GM19035 (cell line): ENCODE measurements around the gene DDX54.
"Not testable (repeated sequence)": the region's sequence is repeated elsewhere in the genome, so short reads cannot be mapped to it uniquely, and the experiment has no call there.

Experiments used
- ATAC-seq: cut with Tn5 transposase; IDR thresholded peaks from one replicate; pipeline ENCODE4 v1.9.1; 2021; ENCODE audit not compliant: unreplicated experiment

DDX54 gene

DNA sequence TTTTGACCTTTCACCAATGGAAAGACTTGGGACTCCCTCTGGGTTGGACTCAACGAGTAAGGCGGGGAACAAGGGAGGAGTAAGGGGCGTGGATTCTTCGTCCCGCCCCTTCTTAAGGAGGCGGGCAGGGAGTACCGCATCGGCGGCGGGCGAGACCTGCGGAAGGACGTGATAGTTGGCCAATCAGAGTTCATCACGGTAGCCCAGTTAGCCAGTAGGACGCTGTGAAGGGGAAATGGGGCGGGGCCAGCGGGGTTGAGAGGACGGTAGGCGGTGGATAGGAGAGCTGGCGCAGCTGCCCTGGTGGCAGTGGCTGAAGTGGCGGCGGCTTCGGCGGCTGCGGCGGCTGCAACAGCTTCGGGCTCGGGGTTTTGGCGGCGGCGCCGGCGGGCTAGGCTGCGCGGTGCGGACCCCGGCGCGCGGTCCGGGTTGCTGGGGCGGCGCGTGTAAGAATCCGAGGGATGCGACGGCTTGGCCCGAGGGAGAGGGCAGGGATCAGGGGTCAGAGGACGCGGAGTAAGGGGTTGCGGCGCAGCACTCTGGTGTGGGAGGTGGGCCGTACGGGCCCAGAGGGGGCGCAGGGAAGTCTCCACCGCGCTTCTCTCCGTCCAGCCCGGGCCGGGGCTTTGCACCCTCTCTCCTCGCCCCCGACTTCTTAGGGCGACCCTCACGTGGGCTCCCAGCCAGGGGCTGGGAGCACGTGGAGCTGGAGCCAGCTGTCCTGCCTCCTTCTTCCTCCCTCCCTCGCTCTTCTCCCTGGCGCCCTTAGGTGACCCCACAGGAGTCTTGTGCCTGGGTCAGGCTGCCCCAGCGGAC, 36.1 kb upstream of the DDX54 start, which contains the start of gene TPCN1:
Gene TPCN1 (plus strand): TSS at position 284 of the 816 bp plus-strand sequence. CDS start 5,389 bp downstream, outside the sequence.
- ATAC-seq = peak; percentile 83

DNA sequence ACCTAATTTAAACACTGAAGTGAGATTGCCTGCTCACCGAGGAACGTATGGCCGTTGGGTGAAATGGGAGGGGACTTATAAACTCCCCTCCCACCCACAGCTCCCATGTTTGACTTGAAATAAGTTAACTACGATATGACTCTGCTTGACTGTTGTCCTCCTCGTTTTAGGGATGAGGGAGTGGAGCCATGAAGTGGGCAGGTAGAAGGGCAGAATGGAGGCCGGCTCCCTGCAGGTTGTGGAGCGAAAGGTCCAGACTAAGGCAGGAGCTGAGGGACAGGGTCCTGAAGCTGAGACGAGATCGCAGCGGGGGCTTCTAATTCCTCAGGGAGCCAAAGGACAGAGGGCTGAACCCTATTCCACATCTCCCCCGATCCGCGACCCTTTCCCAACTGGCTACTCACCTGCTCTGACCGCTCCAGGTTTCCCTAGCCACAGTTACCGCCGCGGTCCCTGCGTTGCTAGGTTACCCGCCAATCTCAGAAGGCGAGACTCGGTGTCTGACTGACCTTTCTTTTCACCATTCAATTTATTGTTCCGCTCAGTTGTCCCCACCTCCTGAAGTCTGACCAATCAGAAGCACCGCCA, 35.4 kb upstream of the DDX54 start:
- ATAC-seq = no peak

DNA sequence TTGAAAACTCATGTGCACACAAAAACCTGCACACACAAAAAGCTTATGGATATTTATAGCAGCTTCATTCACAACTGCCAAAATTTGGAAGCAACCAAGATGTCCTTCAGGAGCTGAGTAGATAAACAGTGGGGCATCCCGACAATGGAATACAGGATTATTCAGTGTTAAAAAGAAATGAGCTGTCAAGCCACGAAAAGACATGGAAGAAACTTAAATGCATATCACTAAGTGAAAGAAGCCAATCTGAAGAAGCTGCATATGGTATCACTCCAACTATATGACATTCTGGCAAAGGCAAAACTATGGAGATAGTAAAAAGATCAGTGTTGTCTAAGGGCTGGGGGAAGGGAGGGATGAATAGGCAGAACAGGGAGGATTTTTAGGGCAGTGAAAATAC, 30.7 kb upstream of the DDX54 start:
- ATAC-seq = no peak

DNA sequence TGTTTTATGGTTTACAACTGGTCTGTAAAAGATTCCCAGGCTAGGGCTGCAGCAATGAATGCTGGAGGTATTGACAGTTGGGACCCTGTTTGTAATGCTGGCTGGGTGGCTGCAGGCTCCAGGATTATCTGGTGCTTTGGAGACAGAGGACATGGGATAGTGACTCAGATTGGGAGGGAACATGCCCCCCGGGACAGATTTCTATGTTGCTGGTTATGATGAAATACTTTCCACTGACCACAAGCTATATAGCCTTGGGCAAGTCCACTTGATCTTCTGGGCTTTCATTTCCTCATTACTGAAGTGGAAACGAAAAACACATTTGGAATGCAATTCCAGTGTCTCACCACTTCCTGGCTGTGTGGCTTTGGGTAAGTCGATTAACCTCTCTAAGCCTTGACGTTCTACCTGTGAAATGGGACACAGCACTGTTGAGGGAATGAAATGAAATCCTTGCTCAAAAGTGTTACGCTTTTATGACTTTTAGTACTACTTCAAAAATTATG, 29.7 kb upstream of the DDX54 start:
- ATAC-seq = peak; percentile 56

DNA sequence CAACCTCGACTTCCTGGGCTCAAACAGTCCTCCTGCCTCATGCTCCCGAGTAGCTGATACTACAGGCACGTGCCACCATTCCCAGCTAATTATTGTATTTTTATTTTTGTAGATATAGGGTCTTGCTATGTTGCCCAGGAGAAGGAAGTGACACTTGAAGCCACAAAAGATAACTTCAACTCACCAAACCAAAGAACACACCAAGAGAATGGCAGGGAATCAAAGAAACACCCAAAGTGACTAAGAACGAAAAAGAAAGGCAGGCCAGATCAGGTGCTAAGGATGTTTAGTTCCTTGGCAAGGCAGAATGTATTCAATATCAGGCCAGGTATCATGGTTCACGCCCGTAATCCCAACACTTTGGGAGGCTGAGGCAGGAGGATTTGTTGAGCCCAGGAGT, 25.9 kb upstream of the DDX54 start:
- no peak for ATAC-seq

DNA sequence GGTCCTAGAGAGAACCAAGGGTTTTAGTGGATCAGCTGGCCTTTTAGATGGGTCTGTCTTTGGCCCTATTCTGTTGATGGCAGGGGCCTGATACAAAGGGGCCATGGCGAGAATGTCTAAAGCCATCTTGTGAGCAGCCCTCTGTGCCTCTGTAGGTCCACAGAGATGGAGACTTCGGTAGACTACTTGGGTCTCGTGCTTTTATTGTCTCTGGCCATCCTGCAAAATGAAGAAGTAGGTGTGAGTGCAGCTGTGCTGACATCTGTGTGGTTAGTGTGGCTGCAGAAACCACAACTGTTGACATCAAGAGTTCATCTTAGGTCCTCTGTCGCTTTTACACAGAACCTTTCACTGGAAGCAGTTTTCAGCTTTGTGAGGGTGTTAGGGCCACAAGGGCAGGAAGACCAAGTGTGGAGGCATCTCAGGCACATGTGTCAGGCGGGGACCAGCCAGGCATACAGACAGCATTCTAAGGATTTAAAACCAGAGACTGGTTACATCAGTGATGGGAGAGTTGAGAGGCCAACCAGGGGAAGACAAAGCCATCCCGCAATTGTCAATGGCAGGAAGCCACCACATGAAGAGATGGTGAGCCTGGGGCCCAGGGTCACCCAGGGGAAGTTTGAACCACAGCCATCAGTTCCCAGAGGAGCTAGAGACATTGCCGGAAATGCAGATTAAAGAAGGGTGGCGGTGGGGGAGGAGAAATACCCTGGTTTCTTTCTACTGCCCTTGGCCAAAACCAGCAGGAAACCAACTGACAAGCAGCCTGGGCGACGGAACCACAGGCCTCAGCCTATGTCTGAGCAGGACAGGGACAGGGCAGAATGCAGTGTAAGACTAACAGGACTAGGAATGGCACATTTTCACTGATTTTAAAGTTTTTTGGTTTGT, 23.0 kb upstream of the DDX54 start:
- peak; percentile 85 for ATAC-seq

DNA sequence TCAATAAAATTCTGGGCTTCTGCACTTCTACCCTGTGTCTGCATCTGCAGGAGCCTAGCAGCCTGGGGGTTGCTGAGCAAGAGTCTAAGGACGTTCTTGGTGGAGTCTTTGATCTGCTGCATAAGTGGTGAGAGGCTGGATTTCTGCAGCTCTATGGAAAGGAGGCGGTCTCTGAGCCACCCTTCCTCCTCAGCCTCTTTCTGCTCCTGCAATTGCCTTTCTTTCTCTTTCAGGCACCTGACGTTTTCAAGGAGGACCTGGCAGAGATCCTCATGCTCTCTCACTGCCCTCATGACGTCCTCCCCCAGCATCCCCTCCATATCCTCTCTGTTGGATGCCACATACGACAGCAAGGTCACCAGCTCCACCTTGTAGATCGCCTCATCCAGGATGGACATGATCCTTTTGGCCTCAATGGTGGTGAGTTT, 22.3 kb upstream of the DDX54 start:
- peak; percentile 8 for ATAC-seq

DNA sequence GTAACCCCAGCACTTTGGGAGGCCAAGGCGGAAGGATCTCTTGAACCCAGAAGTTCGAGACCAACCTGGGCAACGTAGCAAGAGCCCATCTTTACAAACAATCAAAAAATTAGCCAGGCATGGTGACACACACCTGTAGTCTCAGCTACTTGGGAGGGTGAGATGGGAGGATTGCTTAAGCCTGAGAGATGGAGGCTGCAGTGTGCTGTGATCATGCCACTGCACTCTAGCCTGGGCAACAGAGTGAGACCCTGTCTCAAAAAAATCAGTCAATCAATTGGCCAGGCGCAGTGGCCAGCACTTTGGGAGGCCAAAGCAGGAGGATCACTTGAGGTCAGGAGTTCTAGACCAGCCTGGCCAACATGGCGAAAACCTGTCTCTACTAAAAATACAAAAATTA, 21.5 kb upstream of the DDX54 start:
- not testable (repeated sequence) for ATAC-seq

DNA sequence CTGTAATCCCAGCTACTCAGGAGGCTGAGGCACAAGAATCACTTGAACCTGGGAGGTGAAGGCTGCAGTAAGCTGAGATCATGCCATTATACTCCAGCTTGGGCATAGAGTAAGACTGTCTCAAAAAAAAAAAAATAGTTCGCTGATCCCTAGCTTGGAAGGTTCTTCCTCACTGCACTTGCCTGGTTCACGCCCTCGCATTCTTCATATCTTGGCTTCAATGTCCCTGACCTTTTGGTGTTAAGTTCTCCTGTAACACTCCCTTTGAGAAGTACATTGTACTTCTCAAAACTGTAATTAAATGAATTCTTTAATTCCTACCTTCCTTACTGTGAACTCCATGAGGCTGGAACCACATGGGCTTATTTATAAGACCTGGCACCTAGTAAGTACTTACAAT, 19.5 kb upstream of the DDX54 start:
- no peak for ATAC-seq

DNA sequence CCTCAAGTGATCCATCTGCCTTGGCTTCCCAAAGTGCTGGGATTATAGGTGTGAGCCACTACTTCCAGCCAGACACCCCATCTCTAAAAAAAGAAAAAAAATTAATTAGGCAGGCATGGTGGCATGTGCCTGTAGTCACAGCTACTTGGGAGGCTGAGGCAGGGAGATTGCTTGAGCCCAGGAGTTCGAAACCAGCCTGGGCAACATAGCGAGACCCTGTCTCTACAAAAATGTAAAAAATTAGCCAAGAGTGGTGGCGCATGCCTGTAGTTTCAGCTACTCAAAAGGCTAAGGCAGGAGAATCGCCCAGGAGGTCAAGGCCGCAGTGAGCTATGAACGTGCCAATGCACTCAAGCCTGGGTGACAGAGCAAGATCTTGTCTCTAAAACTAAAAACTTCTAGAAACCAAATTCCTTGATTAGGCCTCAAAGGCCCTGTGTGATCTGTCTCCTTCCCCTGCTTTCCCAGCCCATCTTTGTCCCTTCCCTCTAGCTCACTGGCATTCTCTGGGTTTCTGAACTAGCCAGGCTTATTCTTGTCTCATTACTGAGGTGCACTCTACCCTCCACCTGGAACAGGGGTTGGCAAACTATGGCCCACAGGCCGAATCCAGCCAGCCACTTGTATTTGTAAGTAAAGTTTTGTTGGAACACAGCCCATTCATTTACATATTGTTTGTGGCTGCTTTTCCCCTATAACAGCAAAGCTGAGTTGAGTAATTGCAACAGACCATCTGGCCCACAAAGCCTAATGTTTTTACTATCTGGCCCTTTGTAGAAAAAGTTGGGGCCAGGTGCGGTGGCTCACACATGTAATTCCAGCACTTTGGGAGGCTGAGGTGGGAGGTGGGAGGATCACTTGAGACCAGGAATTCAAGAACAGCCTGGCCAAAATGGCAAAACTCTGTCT, 18.8 kb upstream of the DDX54 start:
- no peak for ATAC-seq

DNA sequence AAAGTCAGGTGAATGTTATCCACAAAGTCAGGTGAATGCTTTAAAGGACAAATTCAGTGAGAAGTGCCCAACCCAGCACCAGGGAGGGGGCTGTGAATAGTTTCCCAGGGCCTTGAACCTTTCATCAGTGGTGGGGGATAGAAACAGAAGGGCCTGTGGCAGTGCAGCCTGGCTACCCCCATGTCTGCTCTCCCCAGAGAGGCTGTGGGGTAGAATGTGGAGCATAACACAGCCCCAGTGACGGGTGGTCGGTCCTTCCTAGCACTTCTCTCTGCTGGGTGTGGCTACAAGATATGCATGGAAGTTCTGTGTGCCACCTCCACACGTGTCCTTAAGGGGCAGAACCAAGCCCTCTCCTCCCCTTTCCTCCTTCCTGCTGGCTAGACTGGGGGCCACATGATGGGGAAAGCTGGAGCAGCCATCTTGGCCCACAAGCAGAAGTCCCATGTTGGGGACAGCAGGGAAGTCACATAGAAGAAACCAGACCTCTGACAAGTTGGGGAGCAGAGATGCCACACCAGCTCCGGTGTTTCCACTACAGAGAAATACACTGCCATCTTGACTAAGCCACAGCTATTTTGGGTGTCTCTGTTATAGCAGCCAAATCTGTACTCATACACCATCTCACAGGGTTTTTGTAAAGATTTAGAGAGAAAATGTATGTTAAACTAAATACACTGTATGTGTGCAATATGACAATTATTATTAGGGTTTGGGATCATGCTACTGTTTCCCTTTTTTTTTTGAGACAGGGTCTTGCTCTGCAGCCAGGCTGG, 17.2 kb upstream of the DDX54 start:
- no peak for ATAC-seq

DNA sequence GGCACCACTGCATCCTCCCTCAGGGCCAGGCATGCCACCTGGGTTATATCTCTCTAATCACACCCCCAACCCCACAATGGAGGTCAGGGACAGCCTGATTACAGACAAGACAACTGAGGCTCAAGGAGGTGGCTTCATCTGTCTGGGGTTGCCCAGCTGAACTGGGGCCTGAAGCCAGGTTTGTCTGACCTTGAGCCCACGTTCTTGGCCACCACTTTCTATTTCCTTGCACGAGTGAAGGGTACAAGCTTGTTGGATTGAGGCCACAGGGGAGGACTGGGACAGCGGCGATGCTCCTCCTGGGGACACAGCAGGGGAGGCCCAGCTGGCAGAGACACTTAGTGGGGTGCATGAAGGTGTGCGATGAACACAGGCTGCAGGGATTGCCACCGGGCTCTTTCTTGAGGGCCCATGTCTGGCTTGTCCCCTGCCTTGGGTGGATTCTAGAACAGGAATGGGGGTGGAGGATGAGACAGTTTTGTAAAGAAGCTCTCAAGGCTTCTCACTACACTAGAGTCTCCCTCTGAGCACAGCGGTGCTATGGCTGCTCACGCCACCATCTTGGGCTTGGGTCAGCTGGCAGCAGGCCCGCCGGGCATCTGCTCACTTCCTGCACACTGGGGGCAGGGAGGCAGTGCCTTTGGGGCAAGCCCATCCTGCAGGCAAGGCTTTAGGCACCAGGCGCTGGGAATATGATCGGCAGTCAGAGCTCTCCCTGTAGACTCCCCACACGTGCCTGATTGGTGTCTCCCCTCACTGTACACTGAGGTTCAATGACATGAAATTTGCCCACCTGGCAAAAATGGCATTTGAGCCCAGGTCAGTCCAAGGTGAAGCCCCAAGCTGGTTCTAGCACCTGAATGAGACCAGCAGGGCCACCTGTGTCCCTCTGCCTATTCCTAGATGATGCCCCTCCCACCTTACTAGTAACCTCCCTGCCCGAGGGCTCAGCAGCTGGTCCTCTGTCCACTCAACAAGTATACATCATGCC, 16.2 kb upstream of the DDX54 start:
- ATAC-seq = no peak

DNA sequence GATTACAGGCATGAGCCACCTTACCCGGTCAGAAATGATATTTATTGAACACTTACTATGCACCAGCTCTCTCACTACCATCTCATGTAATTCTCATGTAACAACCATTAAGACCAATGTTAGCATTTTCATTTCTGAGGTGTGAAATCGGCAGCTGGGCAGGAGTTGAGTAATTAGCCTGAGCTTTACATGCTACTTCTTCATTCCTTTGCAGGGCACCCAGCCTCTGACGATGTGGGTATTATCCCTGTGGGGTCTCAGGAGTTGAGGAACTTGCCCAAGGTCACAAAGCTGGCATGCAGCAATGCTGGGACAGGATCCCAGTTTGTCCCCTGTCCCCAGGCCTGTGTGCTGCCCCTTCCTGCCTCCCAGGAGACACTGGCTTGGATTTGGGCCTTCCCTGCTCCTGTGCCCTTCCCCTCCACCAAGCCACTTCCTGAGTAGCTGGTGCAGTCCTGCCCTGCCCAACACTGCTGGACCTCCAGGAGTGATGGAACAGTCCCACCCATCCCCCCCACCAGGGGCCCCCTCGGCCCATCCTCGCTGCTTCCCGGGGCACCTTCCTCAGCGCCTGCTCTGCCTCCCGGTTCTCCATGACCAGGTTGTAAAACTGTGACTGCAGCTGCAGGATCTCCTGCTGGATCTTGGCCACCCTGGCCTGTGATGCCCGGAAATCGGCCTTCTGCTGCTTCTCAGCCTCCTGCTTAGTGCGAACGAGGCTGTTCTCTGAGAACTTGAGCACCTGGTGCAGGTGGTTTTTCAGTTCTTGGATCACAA, 14.9 kb upstream of the DDX54 start:
- ATAC-seq = no peak

DNA sequence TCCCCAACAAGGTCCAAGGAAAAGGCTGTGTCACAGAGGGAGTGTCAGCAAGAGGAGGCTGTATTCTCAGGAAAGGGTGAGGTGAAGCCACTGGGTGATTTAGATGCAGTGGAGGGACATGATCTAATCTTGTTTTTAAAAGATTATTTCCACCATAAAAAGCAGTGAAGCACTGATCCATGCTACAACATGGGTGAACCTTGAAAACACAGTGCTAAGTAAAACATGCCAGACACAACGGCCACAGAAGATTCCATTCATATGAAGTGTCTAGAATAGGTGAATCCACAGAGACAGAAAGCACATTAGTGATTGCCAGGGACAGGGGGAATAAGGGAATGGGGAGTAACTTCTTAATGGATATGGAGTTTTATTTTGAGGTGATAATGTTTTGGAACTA, 13.0 kb upstream of the DDX54 start:
- no peak for ATAC-seq

DNA sequence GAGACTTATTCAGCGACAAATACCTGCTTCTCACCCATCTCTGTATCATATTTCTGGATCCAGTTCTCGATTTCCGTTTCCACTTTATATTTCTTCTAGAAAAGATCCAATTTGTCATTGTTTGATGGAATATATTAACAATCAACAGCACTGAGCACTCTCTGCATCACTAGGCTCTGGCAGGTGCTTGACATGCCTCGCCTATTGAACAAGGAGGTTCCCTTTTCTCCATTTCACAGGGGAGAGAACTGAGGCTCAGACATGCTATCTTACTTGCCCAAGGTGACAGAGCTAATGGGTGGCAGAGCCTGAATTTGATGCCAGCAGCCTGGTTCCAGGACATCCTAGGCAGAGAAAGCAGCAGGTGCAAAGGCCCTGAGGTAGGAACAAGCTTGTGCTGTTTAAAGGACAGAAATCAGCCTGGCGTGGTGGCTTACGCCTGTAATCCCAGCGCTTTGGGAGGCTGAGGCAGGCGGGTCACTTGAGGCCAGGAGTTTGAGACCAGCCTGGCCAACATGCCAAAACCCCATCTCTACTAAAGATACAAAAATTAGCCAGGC, 12.3 kb upstream of the DDX54 start:
- no peak for ATAC-seq

DNA sequence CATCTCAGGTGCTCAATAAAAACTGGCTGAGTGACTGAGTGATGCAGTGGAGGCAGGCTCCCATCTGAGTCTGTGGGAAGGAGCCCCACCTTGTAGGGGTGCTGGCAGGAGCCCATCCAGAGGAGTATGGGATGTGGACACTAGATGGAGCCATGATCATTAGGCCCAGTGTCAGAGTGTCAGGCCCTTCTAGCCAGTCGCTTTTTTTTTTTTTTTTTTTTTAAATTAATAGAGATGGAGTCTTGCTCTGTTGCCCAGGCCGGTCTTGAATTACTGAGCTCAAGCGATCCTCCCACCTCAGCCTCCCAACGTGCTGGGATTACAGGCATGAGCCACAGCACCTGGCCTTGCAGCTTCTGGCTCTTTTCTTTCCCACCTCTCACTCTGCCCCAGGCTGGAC, 11.7 kb upstream of the DDX54 start:
- peak; percentile 74 for ATAC-seq

DNA sequence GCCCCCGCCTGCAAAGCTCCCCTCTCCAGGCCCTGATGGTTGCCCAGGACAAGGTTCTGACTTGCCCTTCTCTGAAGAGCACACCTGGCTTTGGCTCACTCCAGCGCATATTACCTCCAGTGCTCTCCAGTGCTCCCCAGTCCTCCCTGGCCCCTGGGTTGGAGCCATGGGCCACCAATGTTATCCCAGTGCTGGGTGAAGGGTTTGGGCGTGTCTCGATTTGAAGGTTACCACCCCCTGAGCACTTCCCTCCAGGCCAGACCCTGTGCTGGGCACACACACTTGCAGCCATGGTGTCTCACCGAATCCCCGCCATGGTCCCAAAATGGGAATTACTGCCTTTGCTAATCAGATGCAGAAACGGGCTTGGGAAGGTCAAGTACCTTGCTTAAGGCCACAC, 11.3 kb upstream of the DDX54 start:
- no peak for ATAC-seq
